Measurements from ENCODE around the gene MBD6.
"Not testable (repeated sequence)": the region's sequence is repeated elsewhere in the genome, so short reads cannot be mapped to it uniquely, and the experiment has no call there.

Gene MBD6

GRCh38 chr12:57488402-57489156 lies 34.0 kb upstream of the MBD6 start:
- DNase-seq (ENCODE audit: low read depth) = no peak

GRCh38 chr12:57489157-57489641 lies 33.4 kb upstream of the MBD6 start:
- DNase-seq (ENCODE audit: low read depth) = no peak

GRCh38 chr12:57490126-57490525 lies 32.5 kb upstream of the MBD6 start:
- DNase-seq (ENCODE audit: low read depth) = no peak

GRCh38 chr12:57491393-57492280 lies 31.0 kb upstream of the MBD6 start:
- DNase-seq (ENCODE audit: low read depth) = no peak

GRCh38 chr12:57495051-57495701 lies 27.4 kb upstream of the MBD6 start:
- not testable (repeated sequence) for DNase-seq (ENCODE audit: low read depth)

- no peak for DNase-seq (ENCODE audit: low read depth)
Measured at GRCh38 chr12:57496822-57497221, 25.8 kb upstream of the MBD6 start.

GRCh38 chr12:57497223-57498131 lies 25.1 kb upstream of the MBD6 start:
- DNase-seq (ENCODE audit: low read depth) = no peak

- no peak for DNase-seq (ENCODE audit: low read depth)
Measured at GRCh38 chr12:57498132-57498502, 24.5 kb upstream of the MBD6 start.

- DNase-seq (ENCODE audit: low read depth) = no peak
Measured at GRCh38 chr12:57498571-57498970, 24.1 kb upstream of the MBD6 start.

- DNase-seq (ENCODE audit: low read depth) = no peak
Measured at GRCh38 chr12:57500213-57500612, 22.4 kb upstream of the MBD6 start.

GRCh38 chr12:57502311-57502969 lies 20.2 kb upstream of the MBD6 start:
- not testable (repeated sequence) for DNase-seq (ENCODE audit: low read depth)

- not testable (repeated sequence) for DNase-seq (ENCODE audit: low read depth)
Measured at GRCh38 chr12:57506541-57506940, 16.1 kb upstream of the MBD6 start.

GRCh38 chr12:57507796-57508195 lies 14.8 kb upstream of the MBD6 start:
- not testable (repeated sequence) for DNase-seq (ENCODE audit: low read depth)

GRCh38 chr12:57511161-57511560 lies 11.5 kb upstream of the MBD6 start:
- DNase-seq (ENCODE audit: low read depth) = no peak

GRCh38 chr12:57511588-57512325 lies 10.9 kb upstream of the MBD6 start:
- DNase-seq (ENCODE audit: low read depth) = no peak

GRCh38 chr12:57512665-57513064 lies 10.0 kb upstream of the MBD6 start:
- DNase-seq (ENCODE audit: low read depth) = no peak

GRCh38 chr12:57513266-57513665 lies 9.4 kb upstream of the MBD6 start:
- no peak for DNase-seq (ENCODE audit: low read depth)

GRCh38 chr12:57513677-57514076 lies 8.9 kb upstream of the MBD6 start:
- DNase-seq (ENCODE audit: low read depth) = not testable (repeated sequence)

- not testable (repeated sequence) for DNase-seq (ENCODE audit: low read depth)
Measured at GRCh38 chr12:57514246-57514645, 8.4 kb upstream of the MBD6 start.

- DNase-seq (ENCODE audit: low read depth) = no peak
Measured at GRCh38 chr12:57514720-57515407, 7.8 kb upstream of the MBD6 start.
